ENCODE results near the gene LRRC23. TPM values are rescaled to one million over a fixed set of nuclear protein-coding genes. Genes with fewer than 3 reads are reported as not detected.

Gene LRRC23
- total and polyA plus RNA-seq, 2 experiments from 2014 or later, result 2.4 to 9.1 TPM

DNA sequence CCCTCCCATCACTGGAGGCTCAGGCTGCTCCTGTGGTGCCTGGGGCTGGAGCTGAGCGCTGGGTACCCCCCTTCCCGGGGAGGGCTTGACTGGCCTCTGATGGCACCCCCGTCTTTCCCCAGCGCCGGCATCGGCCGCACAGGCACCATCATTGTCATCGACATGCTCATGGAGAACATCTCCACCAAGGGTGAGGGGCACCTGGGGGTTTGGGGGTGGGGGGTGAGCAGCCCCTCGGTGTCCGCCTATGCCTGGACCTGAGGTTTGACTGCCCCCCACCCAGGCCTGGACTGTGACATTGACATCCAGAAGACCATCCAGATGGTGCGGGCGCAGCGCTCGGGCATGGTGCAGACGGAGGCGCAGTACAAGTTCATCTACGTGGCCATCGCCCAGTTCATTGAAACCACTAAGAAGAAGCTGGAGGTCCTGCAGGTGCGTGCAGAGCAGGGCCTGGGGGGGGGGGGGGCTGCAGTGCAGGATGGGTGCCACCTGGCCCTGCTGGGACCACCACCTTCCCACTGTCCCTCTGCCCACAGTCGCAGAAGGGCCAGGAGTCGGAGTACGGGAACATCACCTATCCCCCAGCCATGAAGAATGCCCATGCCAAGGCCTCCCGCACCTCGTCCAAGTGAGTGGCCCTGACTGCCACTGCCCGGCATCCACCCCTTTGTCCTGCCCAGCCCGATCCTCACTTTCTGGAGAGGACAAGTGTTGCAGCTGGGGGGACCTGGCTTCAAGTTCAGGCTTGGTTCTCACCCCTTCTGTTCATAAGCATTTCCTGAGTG lies 55.4 kb downstream of the LRRC23 start (continued):
- TF ChIP-seq, protein P1, sequence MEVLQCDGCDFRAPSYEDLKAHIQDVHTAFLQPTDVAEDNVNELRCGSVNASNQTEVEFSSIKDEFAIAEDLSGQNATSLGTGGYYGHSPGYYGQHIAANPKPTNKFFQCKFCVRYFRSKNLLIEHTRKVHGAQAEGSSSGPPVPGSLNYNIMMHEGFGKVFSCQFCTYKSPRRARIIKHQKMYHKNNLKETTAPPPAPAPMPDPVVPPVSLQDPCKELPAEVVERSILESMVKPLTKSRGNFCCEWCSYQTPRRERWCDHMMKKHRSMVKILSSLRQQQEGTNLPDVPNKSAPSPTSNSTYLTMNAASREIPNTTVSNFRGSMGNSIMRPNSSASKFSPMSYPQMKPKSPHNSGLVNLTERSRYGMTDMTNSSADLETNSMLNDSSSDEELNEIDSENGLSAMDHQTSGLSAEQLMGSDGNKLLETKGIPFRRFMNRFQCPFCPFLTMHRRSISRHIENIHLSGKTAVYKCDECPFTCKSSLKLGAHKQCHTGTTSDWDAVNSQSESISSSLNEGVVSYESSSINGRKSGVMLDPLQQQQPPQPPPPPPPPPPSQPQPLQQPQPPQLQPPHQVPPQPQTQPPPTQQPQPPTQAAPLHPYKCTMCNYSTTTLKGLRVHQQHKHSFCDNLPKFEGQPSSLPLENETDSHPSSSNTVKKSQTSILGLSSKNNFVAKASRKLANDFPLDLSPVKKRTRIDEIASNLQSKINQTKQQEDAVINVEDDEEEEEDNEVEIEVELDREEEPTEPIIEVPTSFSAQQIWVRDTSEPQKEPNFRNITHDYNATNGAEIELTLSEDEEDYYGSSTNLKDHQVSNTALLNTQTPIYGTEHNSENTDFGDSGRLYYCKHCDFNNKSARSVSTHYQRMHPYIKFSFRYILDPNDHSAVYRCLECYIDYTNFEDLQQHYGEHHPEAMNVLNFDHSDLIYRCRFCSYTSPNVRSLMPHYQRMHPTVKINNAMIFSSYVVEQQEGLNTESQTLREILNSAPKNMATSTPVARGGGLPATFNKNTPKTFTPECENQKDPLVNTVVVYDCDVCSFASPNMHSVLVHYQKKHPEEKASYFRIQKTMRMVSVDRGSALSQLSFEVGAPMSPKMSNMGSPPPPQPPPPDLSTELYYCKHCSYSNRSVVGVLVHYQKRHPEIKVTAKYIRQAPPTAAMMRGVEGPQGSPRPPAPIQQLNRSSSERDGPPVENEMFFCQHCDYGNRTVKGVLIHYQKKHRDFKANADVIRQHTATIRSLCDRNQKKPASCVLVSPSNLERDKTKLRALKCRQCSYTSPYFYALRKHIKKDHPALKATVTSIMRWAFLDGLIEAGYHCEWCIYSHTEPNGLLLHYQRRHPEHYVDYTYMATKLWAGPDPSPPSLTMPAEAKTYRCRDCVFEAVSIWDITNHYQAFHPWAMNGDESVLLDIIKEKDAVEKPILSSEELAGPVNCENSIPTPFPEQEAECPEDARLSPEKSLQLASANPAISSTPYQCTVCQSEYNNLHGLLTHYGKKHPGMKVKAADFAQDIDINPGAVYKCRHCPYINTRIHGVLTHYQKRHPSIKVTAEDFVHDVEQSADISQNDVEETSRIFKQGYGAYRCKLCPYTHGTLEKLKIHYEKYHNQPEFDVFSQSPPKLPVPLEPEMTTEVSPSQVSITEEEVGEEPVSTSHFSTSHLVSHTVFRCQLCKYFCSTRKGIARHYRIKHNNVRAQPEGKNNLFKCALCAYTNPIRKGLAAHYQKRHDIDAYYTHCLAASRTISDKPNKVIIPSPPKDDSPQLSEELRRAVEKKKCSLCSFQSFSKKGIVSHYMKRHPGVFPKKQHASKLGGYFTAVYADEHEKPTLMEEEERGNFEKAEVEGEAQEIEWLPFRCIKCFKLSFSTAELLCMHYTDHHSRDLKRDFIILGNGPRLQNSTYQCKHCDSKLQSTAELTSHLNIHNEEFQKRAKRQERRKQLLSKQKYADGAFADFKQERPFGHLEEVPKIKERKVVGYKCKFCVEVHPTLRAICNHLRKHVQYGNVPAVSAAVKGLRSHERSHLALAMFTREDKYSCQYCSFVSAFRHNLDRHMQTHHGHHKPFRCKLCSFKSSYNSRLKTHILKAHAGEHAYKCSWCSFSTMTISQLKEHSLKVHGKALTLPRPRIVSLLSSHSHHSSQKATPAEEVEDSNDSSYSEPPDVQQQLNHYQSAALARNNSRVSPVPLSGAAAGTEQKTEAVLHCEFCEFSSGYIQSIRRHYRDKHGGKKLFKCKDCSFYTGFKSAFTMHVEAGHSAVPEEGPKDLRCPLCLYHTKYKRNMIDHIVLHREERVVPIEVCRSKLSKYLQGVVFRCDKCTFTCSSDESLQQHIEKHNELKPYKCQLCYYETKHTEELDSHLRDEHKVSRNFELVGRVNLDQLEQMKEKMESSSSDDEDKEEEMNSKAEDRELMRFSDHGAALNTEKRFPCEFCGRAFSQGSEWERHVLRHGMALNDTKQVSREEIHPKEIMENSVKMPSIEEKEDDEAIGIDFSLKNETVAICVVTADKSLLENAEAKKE (CRISPR knock-in tag; IDR thresholded peaks at IDR 0.05), result no peak
- TF ChIP-seq, protein P2, sequence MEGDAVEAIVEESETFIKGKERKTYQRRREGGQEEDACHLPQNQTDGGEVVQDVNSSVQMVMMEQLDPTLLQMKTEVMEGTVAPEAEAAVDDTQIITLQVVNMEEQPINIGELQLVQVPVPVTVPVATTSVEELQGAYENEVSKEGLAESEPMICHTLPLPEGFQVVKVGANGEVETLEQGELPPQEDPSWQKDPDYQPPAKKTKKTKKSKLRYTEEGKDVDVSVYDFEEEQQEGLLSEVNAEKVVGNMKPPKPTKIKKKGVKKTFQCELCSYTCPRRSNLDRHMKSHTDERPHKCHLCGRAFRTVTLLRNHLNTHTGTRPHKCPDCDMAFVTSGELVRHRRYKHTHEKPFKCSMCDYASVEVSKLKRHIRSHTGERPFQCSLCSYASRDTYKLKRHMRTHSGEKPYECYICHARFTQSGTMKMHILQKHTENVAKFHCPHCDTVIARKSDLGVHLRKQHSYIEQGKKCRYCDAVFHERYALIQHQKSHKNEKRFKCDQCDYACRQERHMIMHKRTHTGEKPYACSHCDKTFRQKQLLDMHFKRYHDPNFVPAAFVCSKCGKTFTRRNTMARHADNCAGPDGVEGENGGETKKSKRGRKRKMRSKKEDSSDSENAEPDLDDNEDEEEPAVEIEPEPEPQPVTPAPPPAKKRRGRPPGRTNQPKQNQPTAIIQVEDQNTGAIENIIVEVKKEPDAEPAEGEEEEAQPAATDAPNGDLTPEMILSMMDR (conservative IDR thresholded peaks at IDR 0.05; ENCODE audit: low read depth in 2 of 2), result no peak
- TF ChIP-seq STAT1 (IDR thresholded peaks at IDR 0.05; ENCODE audit: unreplicated experiment), result no peak
- TF ChIP-seq JUNB (IDR thresholded peaks at IDR 0.05; ENCODE audit: unreplicated experiment), result no peak

- Mint-ChIP-seq H3K36me3 (ENCODE audit: low read depth) (peaks cover 18% of the 10 kb centered on the region), H3K9me3 (no peaks in the 10 kb centered on the region), H3K27ac (peak overlapping the region; percentile 98), H3K4me1 (peaks cover 45% of the 10 kb centered on the region), H3K4me3 (peak overlapping the region; percentile 86; the same call in 2 of the 3 replicates), H3K27me3 (ENCODE audit: insufficient read depth, low read depth, poor library complexity) (peaks cover 25% of the 10 kb centered on the region)
- no peaks in the 10 kb centered on the region for H3K9me2 ChIP-seq (ENCODE audit: insufficient read depth)
- DNase-seq (ENCODE audit: low spot score) (no peak), ATAC-seq (peak; percentile 0; the same call in 2 of the 3 replicates)
- H3K79me2 ChIP-seq (replicated peaks; ENCODE audit: insufficient read depth), result peaks cover 17% of the 10 kb centered on the region
- peaks cover 38% of the 10 kb centered on the region for H3K4me1 ChIP-seq (ENCODE audit: insufficient read depth)
- no peak overlapping the region for H2AFZ ChIP-seq
- H3K27ac ChIP-seq (ENCODE audit: low read depth), result peak overlapping the region; percentile 91
- peaks cover 6% of the 10 kb centered on the region for H3K36me3 ChIP-seq (ENCODE audit: insufficient read depth)
- H3K4me3 ChIP-seq, result peak overlapping the region; percentile 95; the same call in 1 of the 2 replicates
- peaks cover 29% of the 10 kb centered on the region for H3F3A ChIP-seq (replicated peaks; ENCODE audit: low read depth)
- H4K20me1 ChIP-seq (replicated peaks; ENCODE audit: insufficient read depth), result no peaks in the 10 kb centered on the region; the same call in 1 of the 2 replicates
- peak overlapping the region; percentile 98 for H3K4me2 ChIP-seq
- no peaks in the 10 kb centered on the region for H3K27me3 ChIP-seq (ENCODE audit: insufficient read depth)
- TF ChIP-seq STAT1 (IDR thresholded peaks at IDR 0.05; ENCODE audit: unreplicated experiment) (no peak), NANOG (IDR thresholded peaks at IDR 0.05; ENCODE audit: borderline replicate concordance) (no peak), EZH2 (IDR thresholded peaks at IDR 0.05; ENCODE audit: low read depth, unreplicated experiment) (no peak), CREB1 (CRISPR knock-in tag; IDR thresholded peaks at IDR 0.05; ENCODE audit: low read depth) (no peak)
- TF ChIP-seq, protein P2 (conservative IDR thresholded peaks at IDR 0.05; ENCODE audit: low read depth in 2 of 2), result peak in 1 of 2 experiments; percentile 57; a peak in 2 of 4 replicates
These were observed 56.1 kb downstream of the LRRC23 start for GRCh38 chr12:6960593-6961277.

Measured in GM23338 (cell line).